ENCODE results near the gene KCNT1.

Gene KCNT1

DNA sequence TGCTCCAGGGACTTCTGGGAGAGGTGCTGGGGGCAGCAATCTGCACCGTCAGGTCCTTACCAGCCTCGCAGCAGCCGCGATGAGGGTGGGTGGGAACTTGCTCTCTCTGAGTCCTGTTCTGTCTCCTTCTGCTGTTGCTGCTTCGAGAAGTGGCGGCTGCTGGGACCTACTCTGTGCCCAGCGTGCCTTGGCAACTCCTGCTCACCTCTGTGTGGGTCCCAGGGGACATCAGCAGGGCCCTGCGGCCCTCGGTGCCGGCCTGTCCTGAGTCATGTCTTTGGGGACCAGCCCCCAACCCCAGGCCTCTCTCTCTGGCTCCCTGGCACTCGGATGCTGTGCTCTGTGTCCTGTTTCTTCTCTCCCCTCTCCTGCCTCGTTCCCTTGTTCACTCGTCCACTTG is 49.5 kb downstream of the KCNT1 start:
- H3K27ac ChIP-seq, result no peak overlapping the region
- TF ChIP-seq, protein P1, sequence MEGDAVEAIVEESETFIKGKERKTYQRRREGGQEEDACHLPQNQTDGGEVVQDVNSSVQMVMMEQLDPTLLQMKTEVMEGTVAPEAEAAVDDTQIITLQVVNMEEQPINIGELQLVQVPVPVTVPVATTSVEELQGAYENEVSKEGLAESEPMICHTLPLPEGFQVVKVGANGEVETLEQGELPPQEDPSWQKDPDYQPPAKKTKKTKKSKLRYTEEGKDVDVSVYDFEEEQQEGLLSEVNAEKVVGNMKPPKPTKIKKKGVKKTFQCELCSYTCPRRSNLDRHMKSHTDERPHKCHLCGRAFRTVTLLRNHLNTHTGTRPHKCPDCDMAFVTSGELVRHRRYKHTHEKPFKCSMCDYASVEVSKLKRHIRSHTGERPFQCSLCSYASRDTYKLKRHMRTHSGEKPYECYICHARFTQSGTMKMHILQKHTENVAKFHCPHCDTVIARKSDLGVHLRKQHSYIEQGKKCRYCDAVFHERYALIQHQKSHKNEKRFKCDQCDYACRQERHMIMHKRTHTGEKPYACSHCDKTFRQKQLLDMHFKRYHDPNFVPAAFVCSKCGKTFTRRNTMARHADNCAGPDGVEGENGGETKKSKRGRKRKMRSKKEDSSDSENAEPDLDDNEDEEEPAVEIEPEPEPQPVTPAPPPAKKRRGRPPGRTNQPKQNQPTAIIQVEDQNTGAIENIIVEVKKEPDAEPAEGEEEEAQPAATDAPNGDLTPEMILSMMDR (conservative IDR thresholded peaks at IDR 0.05), result no peak

DNA sequence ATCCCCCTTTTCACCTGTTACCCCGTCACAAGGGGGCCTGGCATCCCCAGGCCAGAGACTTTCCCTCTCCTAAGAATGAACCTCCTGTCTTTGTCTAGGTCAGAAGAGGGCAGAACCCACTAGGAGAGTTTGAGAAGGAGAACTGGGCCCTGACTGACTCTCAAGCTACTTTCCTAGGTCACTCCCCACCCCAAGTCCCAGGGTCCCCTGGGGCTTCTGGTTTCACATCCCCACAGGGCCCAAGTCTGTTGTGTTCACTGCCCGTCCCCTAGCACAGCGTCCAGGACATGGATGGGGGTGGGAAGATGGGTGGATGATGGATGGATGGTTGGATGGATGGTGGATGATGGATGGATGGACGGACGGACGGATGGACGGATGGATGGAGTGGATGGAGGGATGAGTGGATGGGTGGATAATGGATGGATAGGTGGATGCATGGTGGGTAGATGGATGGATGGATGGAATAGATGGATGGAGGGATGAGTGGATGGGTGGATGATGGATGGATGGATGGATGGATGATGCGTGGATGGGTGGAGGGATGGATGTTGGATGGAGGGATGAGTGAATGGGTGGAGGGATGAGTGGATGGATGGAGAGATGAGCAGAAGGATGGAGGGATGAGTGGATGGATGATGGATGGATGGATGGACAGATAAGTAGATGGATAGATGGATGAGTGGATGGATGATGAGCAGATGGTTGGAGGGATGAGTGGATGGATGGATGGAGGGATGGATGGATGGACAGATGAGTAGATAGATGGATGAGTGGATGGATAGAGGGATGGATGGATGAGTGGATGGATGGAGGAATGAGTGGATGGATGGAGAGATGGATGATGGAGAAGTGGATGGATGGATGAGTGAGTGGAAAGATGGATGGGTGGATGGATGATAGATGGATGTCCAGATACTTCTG is 50.6 kb downstream of the KCNT1 start:
- TF ChIP-seq, protein P1 (conservative IDR thresholded peaks at IDR 0.05), result no peak
- H3K27ac ChIP-seq, result no peak overlapping the region

- TF ChIP-seq, protein P1 (conservative IDR thresholded peaks at IDR 0.05), result no peak
- H3K27ac ChIP-seq, result no peak overlapping the region
These were observed 51.6 kb downstream of the KCNT1 start for GRCh38 chr9:135753391-135754105.

- TF ChIP-seq, protein P1 (conservative IDR thresholded peaks at IDR 0.05), result no peak
These were observed 54.6 kb downstream of the KCNT1 start for GRCh38 chr9:135756576-135756975.

DNA sequence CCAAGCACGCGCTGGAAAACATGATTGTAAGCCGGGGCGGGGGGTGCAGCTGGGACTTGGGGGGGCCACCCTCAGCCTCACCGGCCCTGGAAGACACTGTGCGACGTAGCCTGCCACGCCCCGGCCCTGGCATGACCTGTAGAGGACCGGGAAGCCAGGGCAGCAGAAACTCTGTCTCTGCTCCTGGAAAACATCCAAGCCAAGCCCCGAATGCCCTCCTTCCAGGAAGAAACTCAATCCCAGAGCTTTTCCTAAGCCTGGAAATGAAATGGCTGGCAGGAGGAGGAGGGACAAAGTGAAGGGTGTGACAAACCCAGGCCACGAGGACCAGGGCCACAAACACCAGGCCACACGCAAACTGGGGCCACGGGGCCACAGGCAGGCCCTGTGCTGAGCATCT is 55.4 kb downstream of the KCNT1 start:
- TF ChIP-seq, protein P1 (conservative IDR thresholded peaks at IDR 0.05), result no peak
- H3K27ac ChIP-seq, result no peak overlapping the region

More at GRCh38 chr9:135756576-135756975, 54.6 kb downstream of the KCNT1 start:
- H3K27ac ChIP-seq, result no peak overlapping the region

- H3K27ac ChIP-seq, result no peak overlapping the region
- TF ChIP-seq, protein P1 (conservative IDR thresholded peaks at IDR 0.05), result no peak
These were observed 56.1 kb downstream of the KCNT1 start for GRCh38 chr9:135758056-135758455.

DNA sequence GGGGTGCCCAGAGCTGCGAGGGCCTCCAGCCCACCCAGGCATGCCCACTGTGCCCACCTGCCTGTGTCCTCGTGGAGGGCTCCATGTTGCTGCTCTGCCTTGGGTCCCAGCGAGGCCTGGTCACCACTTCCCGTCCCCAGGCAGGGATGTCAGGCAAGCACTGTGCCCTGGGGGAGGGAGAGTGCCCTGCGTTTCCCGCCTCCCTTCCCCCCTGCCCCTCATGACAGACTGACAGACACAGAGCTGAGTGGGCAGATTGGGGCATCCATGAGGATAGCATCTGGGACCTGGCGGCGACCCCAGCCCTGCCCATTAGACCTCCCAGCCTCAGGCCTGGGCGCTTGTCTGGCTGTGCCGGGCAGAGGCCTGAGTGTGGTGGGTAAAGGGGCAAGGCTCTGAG is 56.9 kb downstream of the KCNT1 start:
- TF ChIP-seq, protein P1 (conservative IDR thresholded peaks at IDR 0.05), result no peak
- H3K27ac ChIP-seq, result no peak overlapping the region

Measured in VCaP (cell line).